HEK293T (cell line): Measurements from ENCODE around the gene KRTAP4-5.
"Not testable (repeated sequence)": the region's sequence is repeated elsewhere in the genome, so short reads cannot be mapped to it uniquely, and the experiment has no call there.

Experiments used
- FOXA1 ChIP-seq: fragments of 450-650 bp; IDR thresholded peaks from 2 replicates; pipeline ENCODE4 v1.6.1; 2016; ENCODE audit warnings: mild to moderate bottlenecking
- HDGF ChIP-seq: fragments of 450-650 bp; IDR thresholded peaks from 2 replicates; pipeline ENCODE4 v1.6.1; 2017; ENCODE audit warnings: antibody characterized with exemption, borderline replicate concordance
- SP1 ChIP-seq: fragments of 450-650 bp; IDR thresholded peaks from 2 replicates; pipeline ENCODE4 v1.6.1; 2017
- SUZ12 ChIP-seq: fragments of 450-650 bp; IDR thresholded peaks from 2 replicates; pipeline ENCODE4 v1.6.1; 2016; ENCODE audit warnings: mild to moderate bottlenecking
- TARDBP ChIP-seq: fragments of 450-650 bp; IDR thresholded peaks from 2 replicates; pipeline ENCODE4 v1.6.1; 2016
- ZNF384 ChIP-seq: fragments of 450-650 bp; IDR thresholded peaks from 2 replicates; pipeline ENCODE4 v1.6.1; 2016

DNA sequence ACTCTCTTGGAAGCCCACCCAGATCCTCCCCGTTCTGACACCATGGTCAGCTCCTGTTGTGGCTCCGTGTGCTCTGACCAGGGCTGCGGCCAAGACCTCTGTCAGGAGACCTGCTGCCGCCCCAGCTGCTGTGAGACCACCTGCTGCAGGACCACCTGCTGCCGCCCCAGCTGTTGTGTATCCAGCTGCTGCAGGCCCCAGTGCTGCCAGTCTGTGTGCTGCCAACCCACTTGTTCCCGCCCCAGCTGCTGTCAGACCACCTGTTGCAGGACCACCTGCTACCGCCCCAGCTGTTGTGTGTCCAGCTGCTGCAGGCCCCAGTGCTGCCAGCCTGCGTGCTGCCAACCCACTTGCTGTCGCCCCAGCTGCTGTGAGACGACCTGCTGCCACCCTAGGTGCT is 44.3 kb downstream of the KRTAP4-5 start, which contains the start of gene KRTAP4-9:
- not testable (repeated sequence) for TF ChIP-seq ZNF384, HDGF, SP1, FOXA1, TARDBP, SUZ12
